Vagina (tissue), 2 donors: ENCODE results near the gene ECEL1. TPM values are rescaled to one million over a fixed set of nuclear protein-coding genes. Genes with fewer than 3 reads are reported as not detected.

Experiments
- DNase-seq, 2 donors: peaks; one replicate each; pipeline ENCODE4 v3.0.0-alpha.2; 2017; ENCODE audit errors: extremely low spot score in 2 of 2
- H3K27ac ChIP-seq: fragments of 200-600 bp; sonication (generic); one replicate; pipeline ENCODE4 v1.5.1; 2019
- H3K27me3 ChIP-seq: fragments of 200-600 bp; sonication (generic); one replicate; pipeline ENCODE4 v1.5.1; 2019
- H3K36me3 ChIP-seq, 2 donors: fragments of 200-600 bp; sonication (generic); one replicate each; pipeline ENCODE4 v1.5.1; 2017 to 2019
- H3K4me1 ChIP-seq: fragments of 200-600 bp; sonication (generic); one replicate; pipeline ENCODE4 v1.5.1; 2019
- H3K4me3 ChIP-seq, 2 donors: fragments of 200-600 bp; sonication (generic); 1 replicate in 1 of 2; 2 replicates in 1 of 2; pipeline ENCODE4 v1.5.1; 2016 to 2019
- H3K9me3 ChIP-seq: fragments of 200-600 bp; sonication (generic); one replicate; pipeline ENCODE4 v1.5.1; 2019
- CTCF ChIP-seq, 3 experiments: fragments of 450-650 bp in 2 of 3; fragments of 200-600 bp in 1 of 3; sonication (generic) in 1 of 3; IDR thresholded peaks; one replicate each; pipeline ENCODE4 v1.5.1; 2017 to 2019; ENCODE audit warnings: antibody characterized with exemption in 3 of 3, mild to moderate bottlenecking in 2 of 3, moderate library complexity in 2 of 3
- POLR2A ChIP-seq, 2 donors: fragments of 450-650 bp; IDR thresholded peaks; one replicate each; pipeline ENCODE4 v1.6.1; 2017; ENCODE audit warnings: antibody characterized with exemption in 2 of 2, mild to moderate bottlenecking in 2 of 2, moderate library complexity in 2 of 2
- POLR2AphosphoS5 ChIP-seq, 2 donors: sonication (generic); formaldehyde crosslinking; IDR thresholded peaks; one replicate each; pipeline ENCODE4 v1.9.0; 2017; ENCODE audit warnings: antibody characterized with exemption in 2 of 2, mild to moderate bottlenecking in 2 of 2, low read depth in 1 of 2; ENCODE audit not compliant: insufficient read depth in 1 of 2
- intact Hi-C: fragments of 100-400 bp; cut with DNase I; formaldehyde crosslinking; loops from one replicate; pipeline ENCODE4 v1.15.1; 2023
- total RNA-seq: library from RNA; depleted of rRNA; stranded (reverse); fragments of >200 nt; gene quantifications from one replicate; pipeline ENCODE4 v1.2.3, GENCODE V29; 2016

The ECEL1 gene
- total RNA-seq, 1 donor from 2014 or later: not detected

GRCh38 chr2:232501794-232502390, 14.3 kb upstream of the ECEL1 start:
- Histone ChIP-seq H3K36me3 (no peaks in the 10 kb centered on the region), H3K9me3 (no peaks in the 10 kb centered on the region), H3K4me1 (peaks cover 16% of the 10 kb centered on the region), H3K27ac (no peak overlapping the region), H3K4me3 (no peak overlapping the region), H3K27me3 (no peaks in the 10 kb centered on the region)
- TF ChIP-seq POLR2AphosphoS5 (IDR thresholded peaks at IDR 0.05; ENCODE audit: insufficient read depth in 1 of 2, low read depth in 1 of 2): no peak
- no peak for TF ChIP-seq POLR2A (IDR thresholded peaks at IDR 0.05)
- no peak for TF ChIP-seq CTCF (IDR thresholded peaks at IDR 0.05)
- intact Hi-C loops: no loop called here
- no peak for DNase-seq

GRCh38 chr2:232501331-232501771, 13.7 kb upstream of the ECEL1 start:
- H3K27me3 ChIP-seq: no peaks in the 10 kb centered on the region
- intact Hi-C loops: no loop called here
- no peak for TF ChIP-seq CTCF (IDR thresholded peaks at IDR 0.05)
- no peak for TF ChIP-seq POLR2A (IDR thresholded peaks at IDR 0.05)
- TF ChIP-seq POLR2AphosphoS5 (IDR thresholded peaks at IDR 0.05; ENCODE audit: insufficient read depth in 1 of 2, low read depth in 1 of 2): no peak
- H3K4me1 ChIP-seq: peaks cover 16% of the 10 kb centered on the region
- H3K36me3 ChIP-seq: no peaks in the 10 kb centered on the region
- DNase-seq: no peak
- H3K4me3 ChIP-seq: no peak overlapping the region
- H3K27ac ChIP-seq: no peak overlapping the region
- no peaks in the 10 kb centered on the region for H3K9me3 ChIP-seq

- no peak for TF ChIP-seq CTCF (IDR thresholded peaks at IDR 0.05)
- no peak for TF ChIP-seq POLR2AphosphoS5 (IDR thresholded peaks at IDR 0.05; ENCODE audit: insufficient read depth in 1 of 2, low read depth in 1 of 2)
- TF ChIP-seq POLR2A (IDR thresholded peaks at IDR 0.05): no peak
- intact Hi-C loops: no loop called here
- no peaks in the 10 kb centered on the region for H3K36me3 ChIP-seq
- no peaks in the 10 kb centered on the region for H3K9me3 ChIP-seq
- H3K4me1 ChIP-seq: peaks cover 12% of the 10 kb centered on the region
- H3K4me3 ChIP-seq: no peak overlapping the region
- no peaks in the 10 kb centered on the region for H3K27me3 ChIP-seq
- no peak for DNase-seq
- no peak overlapping the region for H3K27ac ChIP-seq
Observed at GRCh38 chr2:232498452-232498851, 10.8 kb upstream of the ECEL1 start.

GRCh38 chr2:232497348-232497747, 9.7 kb upstream of the ECEL1 start:
- H3K27me3 ChIP-seq: no peaks in the 10 kb centered on the region
- no peak overlapping the region for H3K4me3 ChIP-seq
- H3K9me3 ChIP-seq: no peaks in the 10 kb centered on the region
- peaks cover 1% of the 10 kb centered on the region for H3K4me1 ChIP-seq
- TF ChIP-seq POLR2A (IDR thresholded peaks at IDR 0.05) (no peak), POLR2AphosphoS5 (IDR thresholded peaks at IDR 0.05; ENCODE audit: insufficient read depth in 1 of 2, low read depth in 1 of 2) (no peak)
- no peak for DNase-seq
- intact Hi-C loops: no loop called here
- H3K27ac ChIP-seq: no peak overlapping the region
- no peaks in the 10 kb centered on the region for H3K36me3 ChIP-seq

- no peak for DNase-seq
- TF ChIP-seq POLR2AphosphoS5 (IDR thresholded peaks at IDR 0.05; ENCODE audit: insufficient read depth in 1 of 2, low read depth in 1 of 2) (no peak), POLR2A (IDR thresholded peaks at IDR 0.05) (no peak), CTCF (IDR thresholded peaks at IDR 0.05) (no peak)
- no peaks in the 10 kb centered on the region for H3K36me3 ChIP-seq
- no peak overlapping the region for H3K4me3 ChIP-seq
- intact Hi-C loops: no loop called here
- H3K4me1 ChIP-seq: no peaks in the 10 kb centered on the region
- H3K9me3 ChIP-seq: no peaks in the 10 kb centered on the region
- no peaks in the 10 kb centered on the region for H3K27me3 ChIP-seq
- H3K27ac ChIP-seq: no peak overlapping the region
Observed at GRCh38 chr2:232496501-232497270, 9.1 kb upstream of the ECEL1 start.
